DND-41 (cell line): ENCODE results near the gene ERP27.

Experiments used
- ATAC-seq: fragments of 200-7000 bp; cut with Tn5 transposase; 3 replicates; pipeline ENCODE4 v1.9.1; 2021; ENCODE audit warnings: low read depth; ENCODE audit not compliant: insufficient read depth
- DNase-seq: peaks from one replicate; pipeline ENCODE4 v3.0.0-alpha.2; 2020
- H2AFZ ChIP-seq: 2 replicates; pipeline ENCODE4 v1.6.0; 2012; ENCODE audit warnings: low read depth, low read length
- H3K27ac ChIP-seq: 2 replicates; pipeline ENCODE4 v1.5.1; 2012; ENCODE audit warnings: low read length, inconsistent platforms
- H3K27me3 ChIP-seq: fragments of 200-600 bp; sonication (generic); 2 replicates; pipeline ENCODE4 v1.6.0; 2012; ENCODE audit warnings: low read length, mild to moderate bottlenecking, inconsistent platforms; ENCODE audit not compliant: insufficient read depth, poor library complexity
- H3K36me3 ChIP-seq: 2 replicates; pipeline ENCODE4 v1.5.1; 2012; ENCODE audit warnings: low read length, inconsistent platforms; ENCODE audit not compliant: insufficient read depth
- H3K4me1 ChIP-seq: 2 replicates; pipeline ENCODE4 v1.5.1; 2012; ENCODE audit warnings: mild to moderate bottlenecking, low read length; ENCODE audit not compliant: insufficient read depth
- H3K4me2 ChIP-seq: 2 replicates; pipeline ENCODE4 v1.6.0; 2012; ENCODE audit warnings: mild to moderate bottlenecking, moderate library complexity, low read length, inconsistent platforms; ENCODE audit not compliant: insufficient read depth
- H3K4me3 ChIP-seq, 2 experiments: fragments of 200-600 bp in 1 of 2; shearing (Covaris generic) in 1 of 2; 2 replicates each; pipeline ENCODE4 v1.5.1; 2012 to 2016; ENCODE audit warnings: inconsistent platforms in 2 of 2, low read length in 2 of 2, mild to moderate bottlenecking in 2 of 2, low read depth in 1 of 2, moderate library complexity in 1 of 2
- H3K79me2 ChIP-seq: 2 replicates; pipeline ENCODE4 v1.6.0; 2012; ENCODE audit warnings: low read length, inconsistent platforms; ENCODE audit not compliant: insufficient read depth
- H3K9ac ChIP-seq: 2 replicates; pipeline ENCODE4 v1.6.0; 2012; ENCODE audit warnings: low read depth, mild to moderate bottlenecking, inconsistent platforms, low read length, moderate library complexity
- H3K9me3 ChIP-seq: 2 replicates; pipeline ENCODE4 v1.5.1; 2012; ENCODE audit warnings: low read length, moderate library complexity, mild to moderate bottlenecking, inconsistent platforms; ENCODE audit not compliant: insufficient read depth, severe bottlenecking
- H4K20me1 ChIP-seq: 2 replicates; pipeline ENCODE4 v1.6.0; 2012; ENCODE audit warnings: low read length; ENCODE audit not compliant: insufficient read depth
- CTCF ChIP-seq: IDR thresholded peaks from 2 replicates; pipeline ENCODE4 v1.5.1; 2012; ENCODE audit warnings: borderline replicate concordance, low read length, moderate library complexity, mild to moderate bottlenecking; ENCODE audit not compliant: poor library complexity, severe bottlenecking; ENCODE audit errors: extremely low read depth
- EZH2 ChIP-seq: IDR thresholded peaks from 3 replicates; pipeline ENCODE4 v1.6.1; 2012; ENCODE audit warnings: borderline replicate concordance, low read depth, mild to moderate bottlenecking, moderate library complexity, low read length, inconsistent platforms; ENCODE audit not compliant: severe bottlenecking

The ERP27 gene

GRCh38 chr12:14959126-14959440 lies 20.7 kb upstream of the ERP27 start:
- DNase-seq: peak; percentile 46
- H3K4me3 ChIP-seq: peak overlapping the region; percentile 41 to 77; a peak in 3 of 4 replicates

GRCh38 chr12:14958361-14959125 lies 20.2 kb upstream of the ERP27 start:
- Histone ChIP-seq H3K27me3 (no peaks in the 10 kb centered on the region), H4K20me1 (peaks cover 37% of the 10 kb centered on the region), H3K9ac (peak overlapping the region; percentile 78), H3K79me2 (peaks cover 99% of the 10 kb centered on the region), H3K4me3 (peak overlapping the region; percentile 41 to 77; a peak in 3 of 4 replicates), H3K27ac (peak overlapping the region; percentile 87), H3K36me3 (peaks cover 52% of the 10 kb centered on the region), H3K4me1 (peaks cover 86% of the 10 kb centered on the region), H3K4me2 (peak overlapping the region; percentile 89), H3K9me3 (no peaks in the 10 kb centered on the region), H2AFZ (no peak overlapping the region)
- ATAC-seq (no peak), DNase-seq (no peak)
- TF ChIP-seq CTCF: no peak
- no peak for TF ChIP-seq EZH2

More at GRCh38 chr12:14959126-14959440, 20.7 kb upstream of the ERP27 start:
- peak overlapping the region; percentile 78 for H3K9ac ChIP-seq
- no peak overlapping the region for H2AFZ ChIP-seq
- H4K20me1 ChIP-seq: peaks cover 34% of the 10 kb centered on the region
- H3K4me1 ChIP-seq: peaks cover 86% of the 10 kb centered on the region
- no peaks in the 10 kb centered on the region for H3K9me3 ChIP-seq
- no peak for ATAC-seq
- peaks cover 50% of the 10 kb centered on the region for H3K36me3 ChIP-seq
- H3K4me2 ChIP-seq: peak overlapping the region; percentile 89
- no peaks in the 10 kb centered on the region for H3K27me3 ChIP-seq
- peaks cover 99% of the 10 kb centered on the region for H3K79me2 ChIP-seq
- no peak for TF ChIP-seq EZH2
- TF ChIP-seq CTCF: no peak
- peak overlapping the region; percentile 87 for H3K27ac ChIP-seq

- peak overlapping the region; percentile 41 to 77; a peak in 3 of 4 replicates for H3K4me3 ChIP-seq
- no peak for TF ChIP-seq EZH2
- no peak for TF ChIP-seq CTCF
- peaks cover 86% of the 10 kb centered on the region for H3K4me1 ChIP-seq
- no peak overlapping the region for H2AFZ ChIP-seq
- DNase-seq (no peak), ATAC-seq (no peak)
- H4K20me1 ChIP-seq: peaks cover 39% of the 10 kb centered on the region
- H3K79me2 ChIP-seq: peaks cover 99% of the 10 kb centered on the region
- peak overlapping the region; percentile 89 for H3K4me2 ChIP-seq
- H3K9ac ChIP-seq: peak overlapping the region; percentile 78
- H3K27ac ChIP-seq: peak overlapping the region; percentile 87
- no peaks in the 10 kb centered on the region for H3K27me3 ChIP-seq
- peaks cover 52% of the 10 kb centered on the region for H3K36me3 ChIP-seq
- no peaks in the 10 kb centered on the region for H3K9me3 ChIP-seq
Observed at GRCh38 chr12:14957551-14958168, 19.3 kb upstream of the ERP27 start.
